HG02840 (cell line): Measurements from ENCODE around the gene CNPY3.
"Not testable (repeated sequence)": the region's sequence is repeated elsewhere in the genome, so short reads cannot be mapped to it uniquely, and the experiment has no call there.

Source experiments
- ATAC-seq: cut with Tn5 transposase; IDR thresholded peaks from one replicate; pipeline ENCODE4 v1.9.1; 2021; ENCODE audit warnings: mild to moderate bottlenecking, moderate library complexity, moderate number of reproducible peaks; ENCODE audit not compliant: unreplicated experiment, low FRiP score

Gene CNPY3

DNA sequence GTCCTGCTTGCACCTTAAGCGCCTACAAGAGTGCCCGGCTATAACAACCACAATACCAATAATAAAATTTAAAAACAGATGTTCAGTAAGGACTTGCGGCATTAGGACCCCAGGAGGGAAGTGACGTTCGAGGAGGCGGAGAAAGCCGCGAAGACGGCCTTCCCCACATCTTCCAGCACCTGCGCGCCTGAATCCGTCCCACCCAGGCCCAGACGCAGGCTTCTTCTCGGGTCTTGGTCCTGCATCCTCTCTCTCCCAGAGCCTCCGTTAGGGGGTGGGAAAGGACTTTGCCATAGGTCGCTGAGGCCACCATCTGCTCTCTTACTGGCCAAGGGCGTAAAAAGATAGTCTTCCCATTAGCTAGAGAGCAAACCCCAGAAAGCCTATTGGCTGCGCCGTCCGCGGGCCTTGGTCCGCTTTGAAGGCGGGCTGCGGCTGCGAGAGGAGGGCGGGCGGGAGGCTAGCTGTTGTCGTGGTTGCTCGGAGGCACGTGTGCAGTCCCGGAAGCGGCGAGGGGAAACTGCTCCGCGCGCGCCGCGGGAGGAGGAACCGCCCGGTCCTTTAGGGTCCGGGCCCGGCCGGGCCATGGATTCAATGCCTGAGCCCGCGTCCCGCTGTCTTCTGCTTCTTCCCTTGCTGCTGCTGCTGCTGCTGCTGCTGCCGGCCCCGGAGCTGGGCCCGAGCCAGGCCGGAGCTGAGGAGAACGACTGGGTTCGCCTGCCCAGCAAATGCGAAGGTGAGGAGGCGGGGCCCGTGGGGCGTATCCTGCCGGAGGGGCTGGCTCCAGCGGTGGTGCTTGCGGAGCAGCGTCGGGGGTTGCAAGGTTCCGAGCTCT lies at the start of gene CNPY3:
CNPY3 (plus strand) TSS at position 495 of the 835 bp plus-strand sequence; CDS start at position 586, 91 bp downstream.
- peak; percentile 74 for ATAC-seq

DNA sequence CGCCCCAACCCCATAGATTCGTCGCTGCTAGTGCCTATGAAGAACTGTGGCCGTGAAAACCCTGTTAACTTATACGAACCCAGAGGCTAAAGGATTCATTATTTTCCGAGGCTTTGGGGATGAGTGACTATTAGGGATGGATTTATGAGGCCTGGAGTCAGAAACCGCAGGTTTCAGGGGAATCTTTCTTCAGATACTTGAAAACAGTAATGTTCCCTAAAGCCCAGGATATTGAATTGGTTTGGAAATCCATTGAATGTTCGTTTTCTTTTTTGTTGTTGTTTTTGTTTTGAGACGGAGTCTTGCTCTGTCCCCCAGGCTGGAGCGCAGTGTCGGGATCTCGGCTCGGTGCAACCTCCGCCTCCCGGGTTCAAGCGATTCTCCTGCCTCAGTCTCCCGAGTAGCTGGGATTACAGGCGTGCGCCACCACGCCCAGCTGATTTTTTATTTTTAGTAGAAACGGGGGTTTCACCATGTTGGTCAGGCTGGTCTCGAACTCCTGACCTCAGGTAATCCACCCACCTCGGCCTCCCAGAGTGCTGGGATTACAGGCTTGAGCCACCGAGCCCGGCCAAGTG lies 49.0 kb upstream of the CNPY3 start:
- ATAC-seq, result not testable (repeated sequence)

GRCh38 chr6:42880871-42881270 lies 48.4 kb upstream of the CNPY3 start:
- not testable (repeated sequence) for ATAC-seq

GRCh38 chr6:42885702-42886101 lies 43.6 kb upstream of the CNPY3 start:
- ATAC-seq, result no peak

DNA sequence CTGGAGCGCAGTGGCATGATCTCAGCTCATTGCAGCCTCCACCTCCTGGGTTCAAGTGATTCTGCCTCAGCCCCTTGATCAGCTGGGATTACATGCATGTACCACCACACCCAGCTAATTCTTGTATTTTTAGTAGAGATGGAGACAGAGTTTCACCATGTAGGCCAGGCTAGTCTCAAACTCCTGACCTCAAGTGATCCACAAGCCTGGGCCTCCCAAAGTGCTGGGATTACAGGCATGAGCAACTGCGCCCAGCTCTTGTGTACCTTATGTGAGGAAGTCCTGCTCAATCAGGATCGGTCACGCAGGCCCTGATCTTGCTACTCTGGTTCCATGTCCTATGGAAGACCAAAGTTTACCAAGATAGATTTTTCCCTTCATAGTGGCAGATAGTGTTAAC lies 41.1 kb upstream of the CNPY3 start:
- not testable (repeated sequence) for ATAC-seq

DNA sequence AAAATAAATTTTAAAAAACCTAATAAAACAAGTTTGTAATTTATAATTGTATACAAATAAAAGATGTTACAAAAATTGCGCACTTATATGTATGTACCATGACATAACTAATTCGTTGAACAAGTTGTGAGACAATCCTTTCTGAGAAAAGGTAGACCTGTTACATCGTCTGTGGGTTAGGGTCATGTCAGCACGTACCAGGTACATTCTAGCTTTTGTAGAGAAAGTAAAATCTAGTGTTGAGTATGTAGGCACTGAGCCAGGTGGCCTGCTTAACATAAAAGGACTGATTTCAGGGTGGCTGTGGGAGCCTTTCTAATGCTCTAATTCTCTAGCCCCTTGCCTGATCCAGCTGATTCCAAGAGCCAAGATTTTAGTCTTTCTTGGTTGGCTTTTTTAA lies 39.5 kb upstream of the CNPY3 start:
- no peak for ATAC-seq

DNA sequence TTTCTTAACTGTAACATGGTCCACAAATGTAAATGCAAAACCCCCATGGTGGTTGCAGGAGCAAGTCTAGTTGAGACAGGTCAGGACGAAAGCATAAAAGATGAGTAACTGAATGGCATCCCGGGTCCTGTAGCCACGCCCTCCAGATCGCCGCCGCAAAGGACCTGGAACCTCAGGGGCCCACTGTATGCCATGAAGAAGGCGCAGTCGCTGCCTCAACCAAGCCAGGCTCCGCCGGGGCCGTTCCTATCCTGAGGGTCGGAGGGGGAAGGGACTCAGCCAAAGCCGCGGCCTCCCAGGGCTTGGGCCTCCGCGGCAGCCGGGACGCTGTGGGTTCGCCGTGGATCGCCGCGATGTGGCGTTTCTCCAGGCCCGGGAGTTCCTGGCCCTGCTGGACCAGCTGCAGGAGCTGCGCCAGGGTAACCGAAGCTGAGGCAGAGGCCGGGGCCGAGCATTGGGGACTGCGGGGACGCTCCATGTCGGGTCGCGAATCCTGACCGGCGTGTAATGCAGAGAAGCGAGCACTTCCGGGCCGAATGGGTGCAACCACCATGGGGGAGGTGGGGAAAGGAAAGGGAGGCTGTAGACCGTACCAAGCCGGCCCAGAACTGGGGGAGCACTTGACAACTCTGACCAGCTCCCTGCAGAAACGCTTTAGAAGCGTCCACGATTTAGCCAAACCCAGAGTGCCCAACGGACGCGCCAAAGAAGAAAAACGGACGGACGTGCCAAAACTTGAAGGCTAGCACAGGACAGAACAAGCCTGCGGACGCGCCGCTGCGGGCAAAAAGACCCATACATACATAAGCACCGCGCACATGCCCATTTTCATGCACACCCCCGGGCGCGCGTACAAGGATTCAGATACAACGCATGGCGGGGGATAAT lies 38.7 kb upstream of the CNPY3 start:
- peak; percentile 91 for ATAC-seq

GRCh38 chr6:42891199-42891722 lies 38.0 kb upstream of the CNPY3 start:
- no peak for ATAC-seq

- ATAC-seq, result not testable (repeated sequence)
These were observed 35.0 kb upstream of the CNPY3 start for GRCh38 chr6:42894041-42894828.

GRCh38 chr6:42896178-42896719 lies 33.0 kb upstream of the CNPY3 start:
- no peak for ATAC-seq

- ATAC-seq, result no peak
These were observed 30.4 kb upstream of the CNPY3 start for GRCh38 chr6:42898891-42899361.

DNA sequence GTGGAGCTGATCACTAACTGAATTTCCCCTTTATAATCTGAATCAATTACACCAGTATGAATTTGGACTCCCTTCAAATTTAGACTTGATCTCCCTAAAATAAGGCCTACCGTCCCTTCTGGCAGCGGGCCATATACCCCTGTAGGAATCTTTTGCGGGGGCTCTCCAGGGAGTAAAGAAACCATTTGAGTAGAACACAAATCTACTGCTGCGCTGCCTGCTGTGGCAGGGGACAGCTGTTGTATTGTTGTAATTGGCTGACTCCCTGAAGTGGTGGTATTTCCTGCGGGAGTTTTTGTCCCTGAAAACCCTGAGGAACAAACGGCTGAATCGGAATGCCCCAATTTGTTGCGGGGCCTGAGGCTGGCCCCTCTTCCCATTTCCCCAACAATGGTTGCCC lies 29.4 kb upstream of the CNPY3 start:
- ATAC-seq, result no peak

DNA sequence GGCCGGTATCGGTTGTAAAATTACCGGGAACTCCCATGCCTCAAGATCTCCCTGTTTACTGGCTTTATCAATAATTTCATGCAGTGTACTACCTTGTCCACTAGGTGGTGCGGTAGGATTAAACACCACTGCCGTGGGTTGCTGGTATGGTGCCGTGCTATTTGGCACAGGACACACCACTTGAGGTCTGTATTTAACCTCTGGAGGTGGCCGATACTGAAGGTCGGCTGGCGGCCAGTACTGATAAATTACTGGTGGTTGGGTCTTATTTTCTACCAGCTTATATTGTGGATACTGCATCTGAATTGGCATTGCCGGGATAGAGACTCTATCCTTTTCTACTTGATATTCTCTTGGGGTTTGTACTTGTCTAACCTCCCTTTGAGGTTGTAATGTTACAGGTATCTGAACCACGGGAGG lies 27.7 kb upstream of the CNPY3 start:
- no peak for ATAC-seq

DNA sequence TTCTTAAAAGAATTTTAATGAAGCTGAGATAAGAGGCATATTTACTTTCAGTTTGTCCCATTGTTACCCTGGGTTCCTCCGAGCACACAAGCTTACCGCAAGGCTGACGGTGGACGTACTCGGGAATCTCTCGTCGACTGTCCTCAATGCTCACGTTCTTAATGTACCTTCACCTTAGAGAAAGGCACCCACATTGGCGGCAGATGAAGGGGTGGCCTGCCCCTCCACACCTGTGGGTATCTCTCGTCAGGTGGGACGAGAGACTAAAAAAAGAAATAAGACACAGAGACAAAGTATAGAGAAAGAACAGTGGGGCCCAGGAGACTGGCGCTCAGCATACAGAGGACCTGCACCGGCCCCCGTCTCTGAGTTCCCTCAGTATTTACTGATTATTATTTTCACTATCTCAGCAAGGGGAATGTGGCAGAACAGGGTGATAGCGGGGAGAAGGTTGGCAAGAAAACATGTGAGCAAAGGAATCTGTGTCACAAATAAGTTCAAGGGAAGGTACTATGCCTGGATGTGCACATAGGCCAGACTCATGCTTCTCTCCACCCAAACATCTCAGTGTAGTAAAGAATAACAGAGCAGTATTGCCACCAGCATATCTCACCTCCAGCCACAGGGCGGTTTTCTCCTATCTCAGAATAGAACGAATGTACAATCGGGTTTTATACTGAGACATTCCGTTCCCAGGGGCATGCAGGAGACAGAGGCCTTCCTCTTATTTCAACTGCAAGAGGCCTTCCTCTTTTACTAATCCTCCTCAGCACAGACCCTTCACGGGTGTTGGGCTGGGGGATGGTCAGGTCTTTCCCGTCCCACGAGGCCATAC lies 26.6 kb upstream of the CNPY3 start:
- not testable (repeated sequence) for ATAC-seq

DNA sequence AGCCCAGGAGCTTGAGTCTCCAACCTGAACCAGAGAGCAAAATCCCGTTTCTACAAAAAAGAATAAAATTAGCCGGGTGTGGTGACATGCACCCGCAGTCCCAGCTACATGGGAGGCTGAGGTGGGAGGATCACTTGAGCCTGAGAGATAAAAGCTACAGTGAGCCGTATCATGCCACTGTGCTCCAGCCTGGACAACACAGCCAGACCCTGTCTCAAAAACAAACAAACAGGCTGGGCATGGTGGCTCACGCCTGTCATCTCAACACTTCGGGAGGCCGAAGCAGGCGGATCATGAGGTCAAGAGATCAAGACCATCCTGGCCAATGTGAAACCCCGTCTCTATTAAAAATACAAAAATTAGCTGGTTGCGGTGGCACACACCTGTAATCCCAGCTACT lies 24.8 kb upstream of the CNPY3 start:
- ATAC-seq, result no peak

- no peak for ATAC-seq
These were observed 21.9 kb upstream of the CNPY3 start for GRCh38 chr6:42907336-42907735.

DNA sequence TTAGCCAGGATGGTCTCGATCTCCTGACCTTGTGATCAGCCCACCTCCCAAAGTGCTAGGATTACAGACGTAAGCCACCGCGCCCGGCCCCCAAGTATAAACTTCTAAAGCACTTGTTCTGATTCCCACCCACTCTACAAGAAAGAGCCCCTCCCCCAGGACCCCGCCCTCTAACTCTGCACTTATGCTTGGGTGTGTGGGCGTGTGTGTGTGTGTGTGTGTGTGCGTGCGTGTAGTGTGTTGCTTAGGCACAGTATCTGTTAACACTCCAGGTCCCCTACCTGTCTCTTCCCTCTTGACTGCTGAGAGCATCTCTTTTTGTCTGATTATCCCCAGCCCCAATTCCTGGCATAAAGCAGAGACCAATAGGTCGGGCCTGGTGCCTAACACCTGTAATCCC lies 19.4 kb upstream of the CNPY3 start:
- no peak for ATAC-seq

- ATAC-seq, result no peak
These were observed 17.9 kb upstream of the CNPY3 start for GRCh38 chr6:42911171-42912021.
